Keratinocyte (primary cell): ENCODE results near the gene LCE2B.

Source experiments
- CTCF ChIP-seq, 3 experiments: IDR thresholded peaks in 1 of 3; conservative IDR thresholded peaks in 1 of 3; optimal IDR thresholded peaks in 1 of 3; 2 replicates in 2 of 3; 3 replicates in 1 of 3; pipeline versions ENCODE3 to v1.5.1; 2011; ENCODE audit warnings: low read length in 3 of 3, mild to moderate bottlenecking in 3 of 3, moderate library complexity in 2 of 3, control low read depth in 1 of 3, inconsistent platforms in 1 of 3; ENCODE audit not compliant: insufficient read depth in 2 of 3; ENCODE audit errors: extremely low read depth in 1 of 3
- EZH2 ChIP-seq: IDR thresholded peaks from one replicate; pipeline ENCODE4 v1.6.1; 2012; ENCODE audit warnings: inconsistent platforms, mild to moderate bottlenecking, low read length, moderate library complexity

DNA sequence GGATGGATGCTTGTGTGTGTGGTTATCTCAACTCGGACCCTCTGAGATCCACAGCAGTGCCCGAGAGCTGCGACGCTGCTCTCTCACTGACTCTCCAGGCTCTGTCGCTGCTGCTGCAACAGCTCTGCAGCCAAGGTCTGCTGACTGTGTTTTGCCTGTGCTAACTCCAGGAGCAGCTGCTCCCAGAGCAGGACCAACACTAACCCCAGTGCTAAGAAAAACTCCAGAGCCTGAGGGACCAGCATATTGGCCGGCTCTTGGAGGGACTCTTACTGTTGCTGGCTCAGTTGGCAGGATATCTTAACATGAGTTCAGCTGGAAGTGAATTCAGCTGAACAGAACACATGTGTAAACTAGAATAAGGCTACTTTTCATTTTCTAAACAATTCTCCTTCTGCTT lies 6.5 kb upstream of the LCE2B start:
- TF ChIP-seq CTCF (optimal IDR thresholded peaks at IDR 0.05 in 1 of 3, IDR thresholded peaks at IDR 0.05 in 1 of 3, conservative IDR thresholded peaks at IDR 0.05 in 1 of 3; ENCODE audit: extremely low read depth in 1 of 3, insufficient read depth in 2 of 3, low read length in 3 of 3) = no peak
- no peak for TF ChIP-seq EZH2
